Activated CD8-positive, alpha-beta memory T cell treated with anti-CD3 and anti-CD28 coated beads, Interleukin-2, amount 50 U/mL, for 24 hours (primary cell): ENCODE data around the gene MPI.
A peak's percentile ranks its signal among the peaks of the same experiment; 100 is the strongest.

ENCODE experiments used
- DNase-seq: peaks from one replicate; pipeline ENCODE4 v3.0.0-alpha.2; 2020; ENCODE audit errors: extremely low read depth

Gene MPI

DNA sequence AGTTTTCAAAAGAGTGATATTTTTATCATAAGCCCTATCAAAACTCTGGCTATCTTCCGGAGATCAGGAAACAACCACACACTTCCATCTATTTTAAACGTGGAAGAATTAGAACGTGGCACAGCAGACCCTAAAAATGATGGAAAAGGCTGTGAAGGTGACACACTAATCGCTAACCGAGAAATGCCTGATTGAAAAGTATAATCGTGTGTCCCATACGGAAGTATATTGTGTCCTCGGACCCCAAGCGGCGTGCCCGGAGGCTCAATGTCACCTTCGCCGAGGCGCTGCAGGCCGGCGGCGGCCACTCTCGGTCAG is 47.4 kb downstream of the MPI start:
- no peak for DNase-seq

DNA sequence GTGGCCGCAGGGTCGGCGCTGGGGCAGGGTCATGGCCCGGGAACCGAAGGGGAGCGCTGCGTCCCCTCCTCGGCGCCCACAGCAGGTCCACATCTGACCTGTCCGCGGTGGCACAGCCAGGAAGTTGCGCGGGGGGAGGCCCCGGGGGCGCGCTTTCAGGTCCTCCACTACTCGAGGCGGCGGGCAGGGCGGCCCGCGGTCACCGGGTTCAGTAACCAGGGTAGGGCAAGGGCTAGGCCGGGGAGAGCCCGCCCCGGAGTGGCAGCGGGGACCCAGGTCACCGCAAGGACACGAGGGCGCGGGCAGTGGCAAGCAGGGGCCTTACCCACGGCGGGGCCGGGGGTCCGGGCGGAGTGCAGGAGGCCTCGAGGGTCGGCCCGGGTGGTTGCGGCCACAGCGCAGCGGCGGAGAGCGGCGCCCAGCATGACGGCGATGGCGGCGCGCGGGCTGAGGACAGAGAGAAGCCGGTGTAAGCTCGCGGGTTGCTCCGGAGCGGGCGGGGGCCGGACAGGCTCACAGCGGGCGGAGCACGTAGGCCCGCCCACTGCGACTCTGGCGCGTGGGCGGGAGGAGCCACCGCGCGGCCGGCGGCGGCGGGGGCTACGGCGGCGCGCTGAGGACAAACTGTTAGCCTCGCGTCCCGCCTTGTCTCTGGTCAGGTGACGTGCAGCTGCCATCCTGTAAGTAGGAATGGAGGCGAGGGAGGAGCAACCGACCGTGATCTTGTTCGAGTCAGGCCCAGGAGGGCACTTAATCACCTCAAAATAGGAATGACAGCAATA is 47.9 kb downstream of the MPI start, which contains the start of gene COX5A:
COX5A (minus strand) TSS at position 484 of the 782 bp plus-strand sequence; CDS start at position 425, 59 bp downstream.
- DNase-seq = peak; percentile 77

DNA sequence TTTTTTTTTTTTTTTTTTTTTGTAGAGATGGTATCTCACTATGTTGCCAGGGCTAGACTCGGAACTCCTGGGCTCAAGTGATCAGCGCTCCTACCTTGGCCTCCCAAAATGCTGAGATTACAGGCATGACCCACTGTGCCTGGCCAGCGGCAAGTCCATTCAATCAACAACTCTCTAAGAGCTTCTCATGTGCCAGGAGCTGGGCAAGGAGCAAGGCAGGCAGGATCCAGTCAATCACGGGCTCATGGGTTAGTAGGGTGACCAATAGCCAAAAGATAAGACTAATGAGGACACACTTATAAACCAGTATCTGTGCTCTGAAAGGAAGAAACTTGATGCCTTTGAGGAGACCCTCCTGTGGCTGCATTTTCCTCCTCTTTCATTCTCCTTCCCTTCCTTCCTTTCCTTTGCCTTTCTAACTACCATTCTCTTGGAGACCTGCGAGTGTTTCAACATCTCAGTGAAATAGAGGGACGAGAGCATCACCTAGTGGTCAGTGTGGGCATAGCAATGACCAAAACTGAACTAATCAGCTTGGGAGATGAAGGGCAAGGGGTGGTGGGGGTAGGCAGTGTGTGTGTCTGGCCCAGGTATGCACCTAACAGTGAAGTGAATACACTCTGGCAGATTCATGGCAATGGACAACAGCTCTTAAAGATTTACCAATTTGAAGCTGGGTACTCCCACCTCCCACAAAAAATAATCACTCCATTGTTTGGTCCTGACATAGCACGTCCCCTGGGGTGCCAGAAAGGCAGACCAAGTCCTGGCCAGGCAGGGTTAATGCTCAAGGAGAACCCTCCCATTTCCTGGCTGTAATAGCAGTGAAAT is 60.5 kb downstream of the MPI start:
- DNase-seq = peak; percentile 52

DNA sequence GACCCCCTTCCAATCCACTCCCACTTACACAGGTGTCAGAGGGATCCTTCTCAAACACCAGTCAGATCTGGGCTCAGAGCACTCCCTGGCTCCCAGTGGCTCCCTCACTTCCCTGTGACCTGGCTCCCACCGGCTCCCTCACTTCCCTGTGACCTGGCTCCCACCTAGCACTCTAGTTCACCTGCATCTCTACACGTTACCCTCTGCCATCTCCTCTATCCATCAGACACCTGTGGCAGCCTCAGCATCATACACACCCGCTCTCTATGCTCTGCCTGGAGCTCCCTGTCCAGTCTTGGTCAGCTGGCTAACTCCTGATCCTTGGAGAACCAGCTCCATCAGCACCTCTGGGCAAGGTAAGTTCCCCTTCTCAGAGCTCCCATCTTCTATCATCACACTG is 61.2 kb downstream of the MPI start:
- DNase-seq = no peak
